NK-92 (cell line): ENCODE data around the gene DNMT1.
"Not testable (repeated sequence)": the region's sequence is repeated elsewhere in the genome, so short reads cannot be mapped to it uniquely, and the experiment has no call there.

Experiments used
- DNase-seq: peaks from one replicate; lab custom pipeline; 2025; ENCODE audit not compliant: unreplicated experiment; lab: John Stamatoyannopoulos, UW

Gene DNMT1

GRCh38 chr19:10194500-10195198 lies at the start of gene DNMT1:
DNMT1 (minus strand) TSS chr19:10194953; CDS start chr19:10194899, 54 bp downstream.
- DNase-seq, result peak; percentile 59

GRCh38 chr19:10243606-10244005 lies 48.9 kb upstream of the DNMT1 start:
- no peak for DNase-seq

- DNase-seq, result not testable (repeated sequence)
Observed at GRCh38 chr19:10241826-10242449, 47.2 kb upstream of the DNMT1 start.

- no peak for DNase-seq
Observed at GRCh38 chr19:10238172-10238783, 43.5 kb upstream of the DNMT1 start.

- DNase-seq, result no peak
Observed at GRCh38 chr19:10237702-10238101, 42.9 kb upstream of the DNMT1 start.

- DNase-seq, result not testable (repeated sequence)
Observed at GRCh38 chr19:10235409-10235808, 40.7 kb upstream of the DNMT1 start.

- no peak for DNase-seq
Observed at GRCh38 chr19:10235003-10235402, 40.2 kb upstream of the DNMT1 start.

- no peak for DNase-seq
Observed at GRCh38 chr19:10233946-10234345, 39.2 kb upstream of the DNMT1 start.

GRCh38 chr19:10231612-10232228 lies 37.0 kb upstream of the DNMT1 start:
- no peak for DNase-seq

- DNase-seq, result no peak
Observed at GRCh38 chr19:10230861-10231611, 36.3 kb upstream of the DNMT1 start, which contains the start of gene S1PR2. S1PR2 (minus strand) TSS chr19:10231331; CDS start chr19:10224905, 6,426 bp downstream.

- no peak for DNase-seq
Observed at GRCh38 chr19:10230173-10230860, 35.6 kb upstream of the DNMT1 start.

- no peak for DNase-seq
Observed at GRCh38 chr19:10228920-10229319, 34.2 kb upstream of the DNMT1 start.

- no peak for DNase-seq
Observed at GRCh38 chr19:10228393-10228792, 33.6 kb upstream of the DNMT1 start.

GRCh38 chr19:10227026-10227971 lies 32.5 kb upstream of the DNMT1 start:
- no peak for DNase-seq

GRCh38 chr19:10226376-10227025 lies 31.7 kb upstream of the DNMT1 start:
- DNase-seq, result no peak

GRCh38 chr19:10226021-10226375 lies 31.2 kb upstream of the DNMT1 start:
- DNase-seq, result no peak

GRCh38 chr19:10224337-10224736 lies 29.6 kb upstream of the DNMT1 start:
- no peak for DNase-seq

GRCh38 chr19:10223488-10224213 lies 28.9 kb upstream of the DNMT1 start:
- no peak for DNase-seq
